H9 (cell line): ENCODE measurements around the gene POLR2A. TPM values are rescaled to one million over a fixed set of nuclear protein-coding genes. Genes with fewer than 3 reads are reported as not detected.
A peak's percentile ranks its signal among the peaks of the same experiment; 100 is the strongest.

Experiments used
- DNase-seq: peaks from one replicate; pipeline ENCODE4 v3.0.0-alpha.2; 2017
- H2AFZ ChIP-seq: one replicate; pipeline ENCODE4 v1.6.1; 2013; ENCODE audit warnings: mild to moderate bottlenecking, low read length, control low read depth, moderate library complexity
- H2AK5ac ChIP-seq: 2 replicates; pipeline ENCODE4 v1.6.1; 2013; ENCODE audit warnings: low read length, control low read depth, mixed read lengths; ENCODE audit not compliant: insufficient read length
- H2BK120ac ChIP-seq: one replicate; pipeline ENCODE4 v1.6.1; 2013; ENCODE audit warnings: low read depth, mild to moderate bottlenecking, low read length, control low read depth, inconsistent platforms; ENCODE audit not compliant: poor library complexity, severe bottlenecking
- H2BK12ac ChIP-seq: 2 replicates; pipeline ENCODE4 v1.6.1; 2013; ENCODE audit warnings: low read length, control low read depth, mixed read lengths, low read depth; ENCODE audit not compliant: insufficient read length
- H2BK15ac ChIP-seq: 2 replicates; pipeline ENCODE4 v1.6.1; 2013; ENCODE audit warnings: low read depth, low read length, control low read depth
- H2BK20ac ChIP-seq: one replicate; pipeline ENCODE4 v1.6.1; 2013; ENCODE audit warnings: low read depth, mild to moderate bottlenecking, low read length, control low read depth, inconsistent platforms; ENCODE audit not compliant: poor library complexity, severe bottlenecking
- H2BK5ac ChIP-seq: 2 replicates; pipeline ENCODE4 v1.6.1; 2013; ENCODE audit warnings: low read length, control low read depth, mixed read lengths; ENCODE audit not compliant: insufficient read length
- H3K14ac ChIP-seq: 2 replicates; pipeline ENCODE4 v1.6.1; 2013; ENCODE audit warnings: low read length, control low read depth; ENCODE audit not compliant: insufficient read depth
- H3K18ac ChIP-seq: 2 replicates; pipeline ENCODE4 v1.6.1; 2013; ENCODE audit warnings: low read depth, mild to moderate bottlenecking, mixed read lengths, low read length, control low read depth; ENCODE audit not compliant: insufficient read length
- H3K23ac ChIP-seq: 2 replicates; pipeline ENCODE4 v1.6.1; 2013; ENCODE audit warnings: low read length, control low read depth, mixed read lengths, low read depth; ENCODE audit not compliant: insufficient read length
- H3K23me2 ChIP-seq: 2 replicates; pipeline ENCODE4 v1.6.1; 2013; ENCODE audit warnings: low read depth, mild to moderate bottlenecking, mixed read lengths, low read length, control low read depth; ENCODE audit not compliant: insufficient read length, poor library complexity, severe bottlenecking
- H3K27ac ChIP-seq: 2 replicates; pipeline ENCODE4 v1.5.1; 2013; ENCODE audit warnings: low read length, control low read depth, mixed read lengths, low read depth; ENCODE audit not compliant: insufficient read length
- H3K27me3 ChIP-seq: 2 replicates; pipeline ENCODE4 v1.6.1; 2013; ENCODE audit warnings: low read length, control low read depth, inconsistent platforms; ENCODE audit not compliant: insufficient read depth
- H3K4ac ChIP-seq: 2 replicates; pipeline ENCODE4 v1.6.1; 2013; ENCODE audit warnings: low read depth, mild to moderate bottlenecking, control low read depth, inconsistent platforms, low read length, moderate library complexity
- H3K4me1 ChIP-seq: 2 replicates; pipeline ENCODE4 v1.6.1; 2013; ENCODE audit warnings: low read length, control low read depth, inconsistent platforms; ENCODE audit not compliant: insufficient read depth
- H3K4me2 ChIP-seq: 2 replicates; pipeline ENCODE4 v1.6.1; 2013; ENCODE audit warnings: low read length, control low read depth, mixed read lengths; ENCODE audit not compliant: insufficient read length, insufficient read depth
- H3K56ac ChIP-seq: 2 replicates; pipeline ENCODE4 v1.6.1; 2013; ENCODE audit warnings: low read depth, mild to moderate bottlenecking, mixed read lengths, low read length, control low read depth; ENCODE audit not compliant: insufficient read length
- H3K79me1 ChIP-seq: 2 replicates; pipeline ENCODE4 v1.6.1; 2013; ENCODE audit warnings: low read depth, mild to moderate bottlenecking, moderate library complexity, low read length, control low read depth, inconsistent platforms; ENCODE audit not compliant: insufficient read depth, poor library complexity, severe bottlenecking
- H3K79me2 ChIP-seq: 2 replicates; pipeline ENCODE4 v1.6.1; 2013; ENCODE audit warnings: low read length, control low read depth, inconsistent platforms; ENCODE audit not compliant: insufficient read depth
- H3K9ac ChIP-seq: 2 replicates; pipeline ENCODE4 v1.6.1; 2013; ENCODE audit warnings: low read length, control low read depth, mixed read lengths; ENCODE audit not compliant: insufficient read length; ENCODE audit errors: extremely low read depth
- H3K9me3 ChIP-seq: one replicate; pipeline ENCODE4 v1.6.1; 2013; ENCODE audit warnings: low read depth, low read length, inconsistent platforms; ENCODE audit not compliant: control insufficient read depth
- H3T11ph ChIP-seq: one replicate; pipeline ENCODE4 v1.6.1; 2013; ENCODE audit warnings: mild to moderate bottlenecking, low read length, control low read depth, inconsistent platforms
- H4K20me1 ChIP-seq: one replicate; pipeline ENCODE4 v1.6.1; 2013; ENCODE audit not compliant: control insufficient read depth, insufficient read length, insufficient read depth
- H4K5ac ChIP-seq: 2 replicates; pipeline ENCODE4 v1.6.1; 2013; ENCODE audit warnings: low read depth, mild to moderate bottlenecking, mixed read lengths, low read length, control low read depth; ENCODE audit not compliant: insufficient read length
- H4K8ac ChIP-seq: replicated peaks from 2 replicates; pipeline ENCODE4 v1.6.1; 2013; ENCODE audit warnings: low read length, control low read depth, mixed read lengths, low read depth; ENCODE audit not compliant: insufficient read length
- H4K91ac ChIP-seq: 2 replicates; pipeline ENCODE4 v1.6.1; 2013; ENCODE audit warnings: low read depth, mild to moderate bottlenecking, moderate library complexity, mixed read lengths, low read length, control low read depth; ENCODE audit not compliant: insufficient read length
- H3K27ac Mint-ChIP-seq, 3 experiments: 2 replicates in 2 of 3; 3 replicates in 1 of 3; pipeline ENCODE4 v1.8.0; 2020 to 2021; ENCODE audit warnings: mixed read lengths in 3 of 3, mild to moderate bottlenecking in 1 of 3, moderate library complexity in 1 of 3
- H3K27me3 Mint-ChIP-seq: 2 replicates; pipeline ENCODE4 v1.8.0; 2021; ENCODE audit warnings: low read depth, mild to moderate bottlenecking, moderate library complexity, mixed read lengths
- H3K36me3 Mint-ChIP-seq, 3 experiments: 2 replicates in 2 of 3; 3 replicates in 1 of 3; pipeline ENCODE4 v1.8.0; 2020 to 2021; ENCODE audit warnings: low read depth in 3 of 3, mixed read lengths in 3 of 3; ENCODE audit not compliant: insufficient read depth in 1 of 3
- H3K4me1 Mint-ChIP-seq, 2 experiments: 2 replicates each; pipeline ENCODE4 v1.8.0; 2020; ENCODE audit warnings: mixed read lengths in 2 of 2
- H3K4me3 Mint-ChIP-seq, 2 experiments: 2 replicates in 1 of 2; 3 replicates in 1 of 2; pipeline ENCODE4 v1.8.0; 2020 to 2021; ENCODE audit warnings: mild to moderate bottlenecking in 2 of 2, mixed read lengths in 2 of 2, moderate library complexity in 1 of 2
- H3K9me3 Mint-ChIP-seq, 2 experiments: 2 replicates in 1 of 2; 3 replicates in 1 of 2; pipeline ENCODE4 v1.8.0; 2020; ENCODE audit warnings: mild to moderate bottlenecking in 2 of 2, mixed read lengths in 2 of 2, moderate library complexity in 1 of 2
- WGBS: extraction: QIAGEN DNeasy Blood & Tissue Kit; methylation state at CpG from one replicate; pipeline ENCODE4 v1.1.7; 2013; ENCODE audit warnings: missing lambda C conversion rate, low lambda C conversion rate, mixed read lengths; ENCODE audit not compliant: insufficient read length; ENCODE audit errors: extremely low coverage; 5-methylcytosine and 5-hydroxymethylcytosine counted together
- total RNA-seq: library from RNA; stranded (reverse); gene quantifications from 2 replicates; pipeline ENCODE4 v1.2.1, GENCODE V29; 2021
- TF ChIP-seq, protein P1 (sequence below): fragments of 200-600 bp; sonication (generic); conservative IDR thresholded peaks from 3 replicates; pipeline ENCODE4 v1.8.0; 2021; ENCODE audit warnings: antibody characterized with exemption, mild to moderate bottlenecking

Gene POLR2A
- total RNA-seq, 1 experiment from 2014 or later: 153 TPM

DNA sequence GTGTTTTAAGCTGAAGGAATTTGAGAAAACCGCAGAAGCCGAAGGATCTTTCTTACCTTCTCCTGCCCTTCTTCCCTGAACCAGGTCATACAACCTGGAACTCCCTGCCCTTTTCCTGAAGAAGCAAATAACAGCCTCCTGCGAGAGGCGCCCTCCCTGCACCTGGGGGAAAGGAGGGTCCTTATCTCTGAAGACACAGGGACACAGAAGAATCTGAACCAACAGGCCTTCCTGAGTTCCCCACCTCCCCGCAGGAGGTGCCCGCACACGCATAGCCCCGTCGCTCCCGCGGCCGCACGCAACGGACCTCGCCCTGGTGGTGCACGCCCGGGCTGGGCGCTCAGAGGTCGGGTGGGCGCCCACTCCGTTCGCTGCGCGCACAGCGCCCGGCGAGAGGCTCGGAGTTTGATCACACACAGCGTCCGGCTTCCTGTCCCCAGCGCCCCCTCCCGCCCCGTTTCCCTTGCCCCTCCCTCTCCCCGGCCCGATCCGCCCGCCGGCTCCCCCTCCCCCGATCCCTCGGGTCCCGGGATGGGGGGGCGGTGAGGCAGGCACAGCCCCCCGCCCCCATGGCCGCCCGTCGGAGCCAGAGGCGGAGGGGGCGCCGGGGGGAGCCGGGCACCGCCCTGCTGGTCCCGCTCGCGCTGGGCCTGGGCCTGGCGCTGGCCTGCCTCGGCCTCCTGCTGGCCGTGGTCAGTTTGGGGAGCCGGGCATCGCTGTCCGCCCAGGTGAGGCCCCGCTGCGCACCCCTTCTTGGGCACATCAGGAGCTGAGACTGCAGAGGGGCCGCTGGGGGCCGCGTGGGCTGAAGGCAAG lies 64.6 kb downstream of the POLR2A start, which contains the start of gene TNFSF12:
TSS of gene TNFSF12 (plus strand) at position 474 of the 816 bp plus-strand sequence. CDS start at position 570, 96 bp downstream.
- Histone ChIP-seq H4K5ac (no peak within 1 kb of the TSS), H3K27me3 (0 out of 2 replicates have a peak, but pooled peaks cover 2% of the 10 kb centered on the region), H3K14ac (no peak within 1 kb of the TSS), H3K4me1 (peaks cover 2% of the 10 kb centered on the region; the same call in 1 of the 2 replicates), H3K23ac (no peak within 1 kb of the TSS), H3K4me2 (peak within 1 kb of the TSS; percentile 64), H3K27ac (no peak within 1 kb of the TSS), H4K8ac (no peak within 1 kb of the TSS), H3T11ph (no peak within 1 kb of the TSS), H3K9me3 (no peaks in the 10 kb centered on the region), H2AK5ac (no peak within 1 kb of the TSS), H3K9ac (no peak within 1 kb of the TSS), H2BK20ac (no peak within 1 kb of the TSS), H2AFZ (no peak within 1 kb of the TSS), H3K4ac (no peak within 1 kb of the TSS), H4K20me1 (no peaks in the 10 kb centered on the region), H3K79me2 (no peaks in the 10 kb centered on the region), H2BK15ac (no peak within 1 kb of the TSS), H2BK5ac (no peak within 1 kb of the TSS), H3K56ac (no peak within 1 kb of the TSS), H3K23me2 (peaks cover 6% of the 10 kb centered on the region), H2BK120ac (no peak within 1 kb of the TSS), H2BK12ac (no peak within 1 kb of the TSS), H3K18ac (no peak within 1 kb of the TSS), H4K91ac (no peak within 1 kb of the TSS), H3K79me1 (no peaks in the 10 kb centered on the region)
- H3K9me3 Mint-ChIP-seq: 0 out of 5 replicates have a peak, but pooled peaks cover 0 to 2% of the 10 kb centered on the region in 2 experiments
- TF ChIP-seq, protein P1, sequence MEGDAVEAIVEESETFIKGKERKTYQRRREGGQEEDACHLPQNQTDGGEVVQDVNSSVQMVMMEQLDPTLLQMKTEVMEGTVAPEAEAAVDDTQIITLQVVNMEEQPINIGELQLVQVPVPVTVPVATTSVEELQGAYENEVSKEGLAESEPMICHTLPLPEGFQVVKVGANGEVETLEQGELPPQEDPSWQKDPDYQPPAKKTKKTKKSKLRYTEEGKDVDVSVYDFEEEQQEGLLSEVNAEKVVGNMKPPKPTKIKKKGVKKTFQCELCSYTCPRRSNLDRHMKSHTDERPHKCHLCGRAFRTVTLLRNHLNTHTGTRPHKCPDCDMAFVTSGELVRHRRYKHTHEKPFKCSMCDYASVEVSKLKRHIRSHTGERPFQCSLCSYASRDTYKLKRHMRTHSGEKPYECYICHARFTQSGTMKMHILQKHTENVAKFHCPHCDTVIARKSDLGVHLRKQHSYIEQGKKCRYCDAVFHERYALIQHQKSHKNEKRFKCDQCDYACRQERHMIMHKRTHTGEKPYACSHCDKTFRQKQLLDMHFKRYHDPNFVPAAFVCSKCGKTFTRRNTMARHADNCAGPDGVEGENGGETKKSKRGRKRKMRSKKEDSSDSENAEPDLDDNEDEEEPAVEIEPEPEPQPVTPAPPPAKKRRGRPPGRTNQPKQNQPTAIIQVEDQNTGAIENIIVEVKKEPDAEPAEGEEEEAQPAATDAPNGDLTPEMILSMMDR: no peak; the same call in 2 of the 3 replicates
- peak; percentile 68 for DNase-seq
- no peak within 1 kb of the TSS for H3K27ac Mint-ChIP-seq
- H3K36me3 Mint-ChIP-seq: no peaks in the 10 kb centered on the region
- peaks cover 3 to 9% of the 10 kb centered on the region in 2 experiments; a peak in 3 of 4 replicates for H3K4me1 Mint-ChIP-seq
- peaks cover 27% of the 10 kb centered on the region for H3K27me3 Mint-ChIP-seq
- peak within 1 kb of the TSS; percentile 67 to 83 for H3K4me3 Mint-ChIP-seq
- WGBS: no CpG with 5 or more reads among the region's 65 CpGs

Other genes starting within 250 kb of the POLR2A start
- gene DVL2, start 249.8 kb upstream of the POLR2A start, total RNA-seq: 82.9 and 84.1 TPM in 2 replicates
- 105 and 110 TPM in 2 replicates for gene PHF23, start 244.9 kb upstream of the POLR2A start, total RNA-seq
- 261 and 266 TPM in 2 replicates for gene GABARAP, start 241.9 kb upstream of the POLR2A start, total RNA-seq
- gene CTDNEP1, start 232.6 kb upstream of the POLR2A start, total RNA-seq: 134 and 141 TPM in 2 replicates
- 46.5 and 49.6 TPM in 2 replicates for gene ELP5, start 232.2 kb upstream of the POLR2A start, total RNA-seq
- 174 and 177 TPM in 2 replicates for gene CLDN7, start 221.9 kb upstream of the POLR2A start, total RNA-seq
- gene SLC2A4, start 202.6 kb upstream of the POLR2A start, total RNA-seq: 4.4 and 4.7 TPM in 2 replicates
- 24.0 and 26.0 TPM in 2 replicates for gene YBX2, start 189.7 kb upstream of the POLR2A start, total RNA-seq
- 978 and 1,015 TPM in 2 replicates for gene EIF5A, start 176.7 kb upstream of the POLR2A start, total RNA-seq
- 62.6 and 62.7 TPM in 2 replicates for gene GPS2, start 169.0 kb upstream of the POLR2A start, total RNA-seq
- 54.8 and 55.4 TPM in 2 replicates for gene NEURL4, start 155.0 kb upstream of the POLR2A start, total RNA-seq
- 15.5 and 18.2 TPM in 2 replicates for gene ACAP1, start 147.8 kb upstream of the POLR2A start, total RNA-seq
- 5.3 and 5.6 TPM in 2 replicates for gene KCTD11, start 132.2 kb upstream of the POLR2A start, total RNA-seq
- gene TMEM95, start 129.2 kb upstream of the POLR2A start, total RNA-seq: not detected in 2 replicates
- gene TNK1, start 103.3 kb upstream of the POLR2A start, total RNA-seq: 10.1 and 11.2 TPM in 2 replicates
- 31.5 and 32.1 TPM in 2 replicates for gene PLSCR3, start 89.8 kb upstream of the POLR2A start, total RNA-seq
- gene TMEM256, start 80.3 kb upstream of the POLR2A start, total RNA-seq: 151 and 153 TPM in 2 replicates
- 70.2 and 70.5 TPM in 2 replicates for gene NLGN2, start 76.5 kb upstream of the POLR2A start, total RNA-seq
- 0.33 and 0.46 TPM in 2 replicates for gene SPEM1, start 64.0 kb upstream of the POLR2A start, total RNA-seq
- gene SPEM2, start 58.8 kb upstream of the POLR2A start, total RNA-seq: not detected in 2 replicates
- not detected in 2 replicates for gene SPEM3, start 55.5 kb upstream of the POLR2A start, total RNA-seq
- gene TMEM102, start 48.9 kb upstream of the POLR2A start, total RNA-seq: 8.3 and 8.6 TPM in 2 replicates
- gene FGF11, start 44.9 kb upstream of the POLR2A start, total RNA-seq: 14.1 and 15.2 TPM in 2 replicates
- gene CHRNB1, start 39.3 kb upstream of the POLR2A start, total RNA-seq: 12.7 and 13.2 TPM in 2 replicates
- 14.4 and 14.9 TPM in 2 replicates for gene ZBTB4, start 4.7 kb upstream of the POLR2A start, total RNA-seq
- gene SLC35G6, start 2.9 kb upstream of the POLR2A start, total RNA-seq: not detected in 2 replicates
- 5.8 and 7.1 TPM in 2 replicates for gene TNFSF12, start 64.7 kb downstream of the POLR2A start, total RNA-seq
- gene TNFSF13, start 74.4 kb downstream of the POLR2A start, total RNA-seq: 0.94 and 1.4 TPM in 2 replicates
- gene SENP3, start 77.6 kb downstream of the POLR2A start, total RNA-seq: 80.6 and 83.1 TPM in 2 replicates
- gene CD68, start 95.3 kb downstream of the POLR2A start, total RNA-seq: 0.37 and 0.42 TPM in 2 replicates
- gene MPDU1, start 99.5 kb downstream of the POLR2A start, total RNA-seq: 73.1 and 76.1 TPM in 2 replicates
- gene SOX15, start 105.7 kb downstream of the POLR2A start, total RNA-seq: 7.7 TPM in 2 replicates
- gene FXR2, start 130.5 kb downstream of the POLR2A start, total RNA-seq: 36.1 and 36.4 TPM in 2 replicates
- 72.1 and 77.6 TPM in 2 replicates for gene SAT2, start 143.5 kb downstream of the POLR2A start, total RNA-seq
- 1.5 and 1.6 TPM in 2 replicates for gene SHBG, start 145.8 kb downstream of the POLR2A start, total RNA-seq
- gene ATP1B2, start 166.6 kb downstream of the POLR2A start, total RNA-seq: 15.4 and 16.2 TPM in 2 replicates
- gene TP53, start 203.1 kb downstream of the POLR2A start, total RNA-seq: 163 and 164 TPM in 2 replicates
- 27.0 and 29.8 TPM in 2 replicates for gene WRAP53, start 204.1 kb downstream of the POLR2A start, total RNA-seq
- gene EFNB3, start 220.8 kb downstream of the POLR2A start, total RNA-seq: 11.3 and 11.4 TPM in 2 replicates
- 0.15 and 0.22 TPM in 2 replicates for gene DNAH2, start 233.4 kb downstream of the POLR2A start, total RNA-seq